ENCODE measurements around the gene CCDC78.
"Not testable (repeated sequence)": the region's sequence is repeated elsewhere in the genome, so short reads cannot be mapped to it uniquely, and the experiment has no call there.

Gene CCDC78

GRCh38 chr16:764848-765487 lies 38.7 kb upstream of the CCDC78 start:
- DNase-seq (no peak), ATAC-seq (no peak)
- no peak overlapping the region for H3K27ac Mint-ChIP-seq
- no peaks in the 10 kb centered on the region for H3K36me3 Mint-ChIP-seq (ENCODE audit: low read depth)
- H3K4me3 Mint-ChIP-seq, result no peak overlapping the region
- H3K4me1 Mint-ChIP-seq, result no peaks in the 10 kb centered on the region
- no peaks in the 10 kb centered on the region for H3K9me3 Mint-ChIP-seq
- H3K27me3 Mint-ChIP-seq, result no peaks in the 10 kb centered on the region

- DNase-seq (no peak), ATAC-seq (no peak)
- Mint-ChIP-seq H3K27ac (no peak overlapping the region), H3K9me3 (no peaks in the 10 kb centered on the region), H3K36me3 (ENCODE audit: low read depth) (no peaks in the 10 kb centered on the region), H3K27me3 (no peaks in the 10 kb centered on the region), H3K4me3 (no peak overlapping the region), H3K4me1 (no peaks in the 10 kb centered on the region)
Observed at GRCh38 chr16:764184-764750, 38.0 kb upstream of the CCDC78 start.

- ATAC-seq (no peak), DNase-seq (no peak)
- Mint-ChIP-seq H3K36me3 (ENCODE audit: low read depth) (no peaks in the 10 kb centered on the region), H3K9me3 (no peaks in the 10 kb centered on the region), H3K4me1 (no peaks in the 10 kb centered on the region), H3K27me3 (no peaks in the 10 kb centered on the region), H3K27ac (no peak overlapping the region), H3K4me3 (no peak overlapping the region)
Observed at GRCh38 chr16:763369-764183, 37.3 kb upstream of the CCDC78 start.

- no peak for ATAC-seq
- H3K36me3 Mint-ChIP-seq (ENCODE audit: low read depth), result no peaks in the 10 kb centered on the region
- H3K27me3 Mint-ChIP-seq, result no peaks in the 10 kb centered on the region
- no peaks in the 10 kb centered on the region for H3K4me1 Mint-ChIP-seq
- H3K9me3 Mint-ChIP-seq, result no peaks in the 10 kb centered on the region
- H3K27ac Mint-ChIP-seq, result no peak overlapping the region
- DNase-seq, result no peak
- H3K4me3 Mint-ChIP-seq, result no peak overlapping the region
Observed at GRCh38 chr16:762595-763268, 36.5 kb upstream of the CCDC78 start.

- Mint-ChIP-seq H3K27me3 (peaks cover 3% of the 10 kb centered on the region), H3K9me3 (no peaks in the 10 kb centered on the region), H3K4me3 (no peak overlapping the region), H3K4me1 (no peaks in the 10 kb centered on the region), H3K36me3 (ENCODE audit: low read depth) (no peaks in the 10 kb centered on the region), H3K27ac (no peak overlapping the region)
- DNase-seq (no peak), ATAC-seq (no peak)
Observed at GRCh38 chr16:761625-762513, 35.6 kb upstream of the CCDC78 start.

- H3K27me3 Mint-ChIP-seq, result peaks cover 3% of the 10 kb centered on the region
- no peaks in the 10 kb centered on the region for H3K36me3 Mint-ChIP-seq (ENCODE audit: low read depth)
- no peaks in the 10 kb centered on the region for H3K9me3 Mint-ChIP-seq
- H3K27ac Mint-ChIP-seq, result no peak within 1 kb of the TSS
- DNase-seq, result no peak
- no peaks in the 10 kb centered on the region for H3K4me1 Mint-ChIP-seq
- H3K4me3 Mint-ChIP-seq, result no peak within 1 kb of the TSS
- no peak for ATAC-seq
Observed at GRCh38 chr16:760545-761343, 34.5 kb upstream of the CCDC78 start, which contains the start of gene MSLN. Gene MSLN (plus strand): TSS chr16:760734. CDS start chr16:762681, 1,947 bp downstream.

GRCh38 chr16:760065-760464 lies 33.8 kb upstream of the CCDC78 start:
- Mint-ChIP-seq H3K4me1 (no peaks in the 10 kb centered on the region), H3K36me3 (ENCODE audit: low read depth) (no peaks in the 10 kb centered on the region), H3K27ac (no peak overlapping the region), H3K9me3 (no peaks in the 10 kb centered on the region), H3K27me3 (peaks cover 3% of the 10 kb centered on the region), H3K4me3 (no peak overlapping the region)
- DNase-seq (no peak), ATAC-seq (no peak)

- H3K4me3 Mint-ChIP-seq, result no peak overlapping the region
Observed at GRCh38 chr16:759110-759910, 33.1 kb upstream of the CCDC78 start.

GRCh38 chr16:756428-756827 lies 30.2 kb upstream of the CCDC78 start:
- H3K27me3 Mint-ChIP-seq, result peaks cover 3% of the 10 kb centered on the region
- H3K27ac Mint-ChIP-seq, result no peak overlapping the region
- ATAC-seq (no peak), DNase-seq (no peak)
- H3K4me3 Mint-ChIP-seq, result no peak overlapping the region
- H3K36me3 Mint-ChIP-seq (ENCODE audit: low read depth), result no peaks in the 10 kb centered on the region
- H3K9me3 Mint-ChIP-seq, result no peaks in the 10 kb centered on the region
- no peaks in the 10 kb centered on the region for H3K4me1 Mint-ChIP-seq

More at GRCh38 chr16:759110-759910, 33.1 kb upstream of the CCDC78 start:
- no peak for ATAC-seq
- Mint-ChIP-seq H3K27ac (no peak overlapping the region), H3K36me3 (ENCODE audit: low read depth) (no peaks in the 10 kb centered on the region), H3K9me3 (no peaks in the 10 kb centered on the region), H3K27me3 (peaks cover 3% of the 10 kb centered on the region), H3K4me1 (no peaks in the 10 kb centered on the region)
- no peak for DNase-seq

- H3K36me3 Mint-ChIP-seq (ENCODE audit: low read depth), result no peaks in the 10 kb centered on the region
- no peak overlapping the region for H3K4me3 Mint-ChIP-seq
- H3K4me1 Mint-ChIP-seq, result no peaks in the 10 kb centered on the region
- peaks cover 3% of the 10 kb centered on the region for H3K27me3 Mint-ChIP-seq
- H3K27ac Mint-ChIP-seq, result no peak overlapping the region
- DNase-seq, result no peak
- ATAC-seq, result no peak
- no peaks in the 10 kb centered on the region for H3K9me3 Mint-ChIP-seq
Observed at GRCh38 chr16:754656-755055, 28.4 kb upstream of the CCDC78 start.

- H3K27me3 Mint-ChIP-seq; H3K36me3 Mint-ChIP-seq (ENCODE audit: low read depth); H3K9me3 Mint-ChIP-seq; H3K4me3 Mint-ChIP-seq; H3K4me1 Mint-ChIP-seq; ATAC-seq; DNase-seq; H3K27ac Mint-ChIP-seq: not testable (repeated sequence)
Observed at GRCh38 chr16:754121-754607, 27.9 kb upstream of the CCDC78 start.

- Mint-ChIP-seq H3K9me3 (no peaks in the 10 kb centered on the region), H3K4me1 (no peaks in the 10 kb centered on the region), H3K27ac (no peak overlapping the region), H3K4me3 (no peak overlapping the region), H3K27me3 (no peaks in the 10 kb centered on the region), H3K36me3 (ENCODE audit: low read depth) (no peaks in the 10 kb centered on the region)
- DNase-seq, result no peak
- ATAC-seq, result no peak
Observed at GRCh38 chr16:752007-752312, 25.7 kb upstream of the CCDC78 start.
